ENCODE results near the gene AOPEP. TPM values are rescaled to one million over a fixed set of nuclear protein-coding genes. Genes with fewer than 3 reads are reported as not detected.
A peak's percentile ranks its signal among the peaks of the same experiment; 100 is the strongest.

The AOPEP gene
- total and polyA plus RNA-seq, 2 of the 13 experiments (the other 11 are each of a cell fraction or from before 2014, with no cell fraction given): 22.2 to 41.6 TPM

- no peaks in the 10 kb centered on the region for H3K79me2 ChIP-seq (ENCODE audit: insufficient read depth, low read length)
- no peak overlapping the region for H3K4me3 ChIP-seq (replicated peaks in 1 of 3; ENCODE audit: insufficient read depth in 1 of 3, low read depth in 2 of 3, low read length in 3 of 3)
- H3K4me1 ChIP-seq (ENCODE audit: insufficient read depth, low read length): peaks cover 42% of the 10 kb centered on the region
- ATAC-seq (no peak), DNase-seq (ENCODE audit: low spot score) (no peak), FAIRE-seq (no peak)
- no peak overlapping the region for H3K9ac ChIP-seq (ENCODE audit: insufficient read depth, low read depth, low read length)
- no peaks in the 10 kb centered on the region for H4K20me1 ChIP-seq (ENCODE audit: insufficient read depth, low read length)
- no peak overlapping the region for H3K4me2 ChIP-seq (ENCODE audit: low read depth, low read length)
- intact Hi-C loops (cut with micrococcal nuclease; ENCODE audit: unreplicated experiment) (no loop called here), in situ Hi-C loops (cut with HindIII; ENCODE audit: extremely low pct_ligation_motif_present, low pct_unique_long_range_greater_than_20kb) (no loop called here)
- WGBS (ENCODE audit: low lambda C conversion rate): 97% methylated on average over 6 of the region's 6 CpGs
- no peaks in the 10 kb centered on the region for H3K9me3 ChIP-seq (ENCODE audit: low read length)
- no peaks in the 10 kb centered on the region for H3K36me3 ChIP-seq (replicated peaks in 1 of 2; ENCODE audit: control insufficient read depth in 1 of 2, insufficient read depth in 2 of 2, low read length in 2 of 2)
- CTCF ChIA-PET (ENCODE audit: low intra/inter-chr PET ratio, low total read pairs): no interaction called here
- BruUV-seq (replicated peaks): no TSS peak
- POLR2A ChIA-PET: no interaction called here
- H3K27me3 ChIP-seq (ENCODE audit: control insufficient read depth in 1 of 2, insufficient read depth in 2 of 2, low read length in 2 of 2): no peaks in the 10 kb centered on the region
- no peak overlapping the region for H2AFZ ChIP-seq (ENCODE audit: low read length)
- H3K27ac ChIP-seq (ENCODE audit: extremely low read length, insufficient read depth, low read length): no peak overlapping the region
- TF ChIP-seq FOSL2 (CRISPR knock-in tag; IDR thresholded peaks at IDR 0.05) (peak; percentile 72), ZNF235 (CRISPR knock-in tag; IDR thresholded peaks at IDR 0.05; ENCODE audit: borderline replicate concordance) (no peak), ZBTB7A (CRISPR knock-in tag; IDR thresholded peaks at IDR 0.05) (no peak), ZNF33B (CRISPR knock-in tag; IDR thresholded peaks at IDR 0.05) (no peak), HDAC1 (CRISPR knock-in tag; IDR thresholded peaks at IDR 0.05) (no peak), ADNP (CRISPR knock-in tag; IDR thresholded peaks at IDR 0.05) (no peak), FOXP4 (CRISPR knock-in tag; IDR thresholded peaks at IDR 0.05) (no peak), MAFK (conservative IDR thresholded peaks at IDR 0.05 in 1 of 2, IDR thresholded peaks at IDR 0.05 in 1 of 2; ENCODE audit: low read length in 2 of 2) (peak in 1 of 2 experiments; percentile 24; a peak in 1 of 4 replicates), CENPT (CRISPR knock-in tag; IDR thresholded peaks at IDR 0.05; ENCODE audit: low read depth) (no peak), NCOA2 (CRISPR knock-in tag; IDR thresholded peaks at IDR 0.05) (no peak), ZBTB25 (CRISPR knock-in tag; IDR thresholded peaks at IDR 0.05) (no peak), ISL2 (CRISPR knock-in tag; IDR thresholded peaks at IDR 0.05) (no peak), JUNB (CRISPR knock-in tag; IDR thresholded peaks at IDR 0.05; ENCODE audit: borderline replicate concordance) (0 out of 2 replicates have a peak, but pooled peaks have one; percentile 38), UBTF (CRISPR knock-in tag; IDR thresholded peaks at IDR 0.05) (no peak), HOMEZ (CRISPR knock-in tag; IDR thresholded peaks at IDR 0.05; ENCODE audit: low read depth) (no peak), TP53 (CRISPR knock-in tag; conservative IDR thresholded peaks at IDR 0.05) (no peak), ZMYM2 (CRISPR knock-in tag; IDR thresholded peaks at IDR 0.05) (no peak), SETDB1 (CRISPR knock-in tag; IDR thresholded peaks at IDR 0.05; ENCODE audit: borderline replicate concordance) (no peak)
These were observed 210.9 kb downstream of the AOPEP start for GRCh38 chr9:94937214-94937903.
